Measurements from ENCODE around the gene SF3B3. TPM values are rescaled to one million over a fixed set of nuclear protein-coding genes. Genes with fewer than 3 reads are reported as not detected.

The SF3B3 gene
- total and polyA plus RNA-seq, 2 donors (not counting 1 experiment from before 2014, with no cell fraction given): 89.2 to 107 TPM

- Histone ChIP-seq H3K27ac (ENCODE audit: insufficient read depth, low read length) (no peak overlapping the region), H3K4me2 (ENCODE audit: extremely low read depth, insufficient read depth, low read length) (no peak overlapping the region), H3K9ac (ENCODE audit: insufficient read depth, low read length) (no peak overlapping the region), H3K9me3 (ENCODE audit: control insufficient read depth, insufficient read depth, low read depth, low read length) (no peaks in the 10 kb centered on the region), H3K4me3 (replicated peaks in 1 of 4; ENCODE audit: control extremely low read depth in 1 of 4, insufficient read depth in 1 of 4, low read depth in 3 of 4, low read length in 4 of 4) (no peak overlapping the region), H2AFZ (ENCODE audit: low read length) (no peak overlapping the region), H3K27me3 (ENCODE audit: control insufficient read depth, insufficient read depth, low read length) (no peaks in the 10 kb centered on the region), H4K20me1 (ENCODE audit: control insufficient read depth, extremely low read depth, insufficient read depth, low read length) (no peaks in the 10 kb centered on the region), H3K4me1 (ENCODE audit: control insufficient read depth, extremely low read depth, insufficient read depth, low read length) (no peaks in the 10 kb centered on the region), H3K36me3 (ENCODE audit: control insufficient read depth, insufficient read depth, low read length) (no peaks in the 10 kb centered on the region), H3K79me2 (ENCODE audit: control insufficient read depth, insufficient read depth, low read length) (no peaks in the 10 kb centered on the region)
- peak in 1 of 2 donors; percentile 58 for DNase-seq (ENCODE audit: low read depth in 2 of 2)
- no peak for TF ChIP-seq EZH2 (IDR thresholded peaks at IDR 0.05; ENCODE audit: low read length, missing control alignments)
- no peak for TF ChIP-seq CTCF (conservative IDR thresholded peaks at IDR 0.05 in 1 of 2, IDR thresholded peaks at IDR 0.05 in 1 of 2; ENCODE audit: low read depth in 1 of 2, low read length in 2 of 2)
Observed at GRCh38 chr16:70605283-70605657, 81.7 kb downstream of the SF3B3 start.

- Histone ChIP-seq H4K20me1 (ENCODE audit: control insufficient read depth, extremely low read depth, insufficient read depth, low read length) (no peaks in the 10 kb centered on the region), H3K9me3 (ENCODE audit: control insufficient read depth, insufficient read depth, low read depth, low read length) (no peaks in the 10 kb centered on the region), H3K79me2 (ENCODE audit: control insufficient read depth, insufficient read depth, low read length) (no peaks in the 10 kb centered on the region), H3K4me1 (ENCODE audit: control insufficient read depth, extremely low read depth, insufficient read depth, low read length) (no peaks in the 10 kb centered on the region), H3K27me3 (ENCODE audit: control insufficient read depth, insufficient read depth, low read length) (no peaks in the 10 kb centered on the region), H3K36me3 (ENCODE audit: control insufficient read depth, insufficient read depth, low read length) (no peaks in the 10 kb centered on the region), H2AFZ (ENCODE audit: low read length) (no peak overlapping the region), H3K27ac (ENCODE audit: insufficient read depth, low read length) (no peak overlapping the region), H3K4me3 (replicated peaks in 1 of 4; ENCODE audit: control extremely low read depth in 1 of 4, insufficient read depth in 1 of 4, low read depth in 3 of 4, low read length in 4 of 4) (no peak overlapping the region), H3K4me2 (ENCODE audit: extremely low read depth, insufficient read depth, low read length) (no peak overlapping the region), H3K9ac (ENCODE audit: insufficient read depth, low read length) (no peak overlapping the region)
- no peak for DNase-seq (ENCODE audit: low read depth in 2 of 2)
- TF ChIP-seq CTCF (conservative IDR thresholded peaks at IDR 0.05 in 1 of 2, IDR thresholded peaks at IDR 0.05 in 1 of 2; ENCODE audit: low read depth in 1 of 2, low read length in 2 of 2): no peak
- TF ChIP-seq EZH2 (IDR thresholded peaks at IDR 0.05; ENCODE audit: low read length, missing control alignments): no peak
Observed at GRCh38 chr16:70608521-70608920, 84.9 kb downstream of the SF3B3 start.

GRCh38 chr16:70610273-70611223 lies 86.9 kb downstream of the SF3B3 start:
- no peak for DNase-seq (ENCODE audit: low read depth in 2 of 2)
- H3K4me3 ChIP-seq (replicated peaks in 1 of 4; ENCODE audit: control extremely low read depth in 1 of 4, insufficient read depth in 1 of 4, low read depth in 3 of 4, low read length in 4 of 4): no peak overlapping the region
- no peak overlapping the region for H3K27ac ChIP-seq (ENCODE audit: insufficient read depth, low read length)
- H3K27me3 ChIP-seq (ENCODE audit: control insufficient read depth, insufficient read depth, low read length): no peaks in the 10 kb centered on the region
- H3K4me2 ChIP-seq (ENCODE audit: extremely low read depth, insufficient read depth, low read length): no peak overlapping the region
- H3K36me3 ChIP-seq (ENCODE audit: control insufficient read depth, insufficient read depth, low read length): no peaks in the 10 kb centered on the region
- TF ChIP-seq CTCF (conservative IDR thresholded peaks at IDR 0.05 in 1 of 2, IDR thresholded peaks at IDR 0.05 in 1 of 2; ENCODE audit: low read depth in 1 of 2, low read length in 2 of 2): no peak
- no peak for TF ChIP-seq EZH2 (IDR thresholded peaks at IDR 0.05; ENCODE audit: low read length, missing control alignments)
- H3K4me1 ChIP-seq (ENCODE audit: control insufficient read depth, extremely low read depth, insufficient read depth, low read length): no peaks in the 10 kb centered on the region
- H4K20me1 ChIP-seq (ENCODE audit: control insufficient read depth, extremely low read depth, insufficient read depth, low read length): no peaks in the 10 kb centered on the region
- H3K9ac ChIP-seq (ENCODE audit: insufficient read depth, low read length): no peak overlapping the region
- no peak overlapping the region for H2AFZ ChIP-seq (ENCODE audit: low read length)
- no peaks in the 10 kb centered on the region for H3K79me2 ChIP-seq (ENCODE audit: control insufficient read depth, insufficient read depth, low read length)
- no peaks in the 10 kb centered on the region for H3K9me3 ChIP-seq (ENCODE audit: control insufficient read depth, insufficient read depth, low read depth, low read length)
